A549 (cell line): ENCODE measurements around the gene ZNF536.

Experiments used
- JUN ChIP-seq, 2 experiments: fragments of >200 bp; sonication (Bioruptor Twin); formaldehyde crosslinking; IDR thresholded peaks; 2 replicates in 1 of 2; 3 replicates in 1 of 2; pipeline ENCODE4 v1.6.1; 2016 to 2017
- ZSCAN20 ChIP-seq: fragments of 250-450 bp; sonication (Bioruptor Pico); IDR thresholded peaks from 2 replicates; pipeline ENCODE4 v1.8.0; 2022; ENCODE audit warnings: mild to moderate bottlenecking, moderate library complexity

- TF ChIP-seq JUN (IDR thresholded peaks at IDR 0.05) (no peak), ZSCAN20 (no peak)
These were observed 124.8 kb downstream of the ZNF536 start for GRCh38 chr19:30497034-30497433.
